Suprapubic skin (tissue), 4 donors: ENCODE data around the gene PPA1.

Experiments
- POLR2A ChIP-seq, 2 donors: fragments of 450-650 bp; IDR thresholded peaks; one replicate each; pipeline ENCODE4 v1.6.1; 2017; ENCODE audit warnings: antibody characterized with exemption in 2 of 2, mild to moderate bottlenecking in 2 of 2, moderate library complexity in 2 of 2
- POLR2AphosphoS5 ChIP-seq, 3 donors: sonication (generic); formaldehyde crosslinking; IDR thresholded peaks; one replicate each; pipeline ENCODE4 v1.6.1; 2017; ENCODE audit warnings: antibody characterized with exemption in 3 of 3
- TF ChIP-seq, protein P1 (sequence below), 2 donors: fragments of 200-600 bp in 1 of 2; fragments of 450-650 bp in 1 of 2; sonication (generic) in 1 of 2; IDR thresholded peaks; one replicate each; pipeline ENCODE4 v1.5.1; 2016 to 2019; ENCODE audit warnings: antibody characterized with exemption in 2 of 2, mild to moderate bottlenecking in 1 of 2, moderate library complexity in 1 of 2

DNA sequence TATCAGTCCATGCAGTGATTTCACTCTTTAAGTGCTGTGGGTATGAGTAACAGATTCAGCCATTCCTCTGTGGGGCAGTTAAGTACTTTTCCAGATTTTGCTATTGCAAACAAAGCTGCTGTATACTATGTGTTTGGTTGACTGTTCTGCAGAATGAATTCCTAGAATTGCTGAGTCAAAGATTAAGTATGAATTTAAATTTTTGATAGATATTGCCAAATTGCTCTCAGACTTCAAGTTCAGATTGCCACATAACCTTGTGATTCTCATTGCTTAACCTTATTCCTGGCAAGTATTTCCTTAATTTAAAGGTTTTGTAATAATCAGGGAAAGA is 41.3 kb downstream of the PPA1 start:
- TF ChIP-seq, protein P1, sequence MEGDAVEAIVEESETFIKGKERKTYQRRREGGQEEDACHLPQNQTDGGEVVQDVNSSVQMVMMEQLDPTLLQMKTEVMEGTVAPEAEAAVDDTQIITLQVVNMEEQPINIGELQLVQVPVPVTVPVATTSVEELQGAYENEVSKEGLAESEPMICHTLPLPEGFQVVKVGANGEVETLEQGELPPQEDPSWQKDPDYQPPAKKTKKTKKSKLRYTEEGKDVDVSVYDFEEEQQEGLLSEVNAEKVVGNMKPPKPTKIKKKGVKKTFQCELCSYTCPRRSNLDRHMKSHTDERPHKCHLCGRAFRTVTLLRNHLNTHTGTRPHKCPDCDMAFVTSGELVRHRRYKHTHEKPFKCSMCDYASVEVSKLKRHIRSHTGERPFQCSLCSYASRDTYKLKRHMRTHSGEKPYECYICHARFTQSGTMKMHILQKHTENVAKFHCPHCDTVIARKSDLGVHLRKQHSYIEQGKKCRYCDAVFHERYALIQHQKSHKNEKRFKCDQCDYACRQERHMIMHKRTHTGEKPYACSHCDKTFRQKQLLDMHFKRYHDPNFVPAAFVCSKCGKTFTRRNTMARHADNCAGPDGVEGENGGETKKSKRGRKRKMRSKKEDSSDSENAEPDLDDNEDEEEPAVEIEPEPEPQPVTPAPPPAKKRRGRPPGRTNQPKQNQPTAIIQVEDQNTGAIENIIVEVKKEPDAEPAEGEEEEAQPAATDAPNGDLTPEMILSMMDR (IDR thresholded peaks at IDR 0.05), result no peak
- TF ChIP-seq POLR2A (IDR thresholded peaks at IDR 0.05) (no peak), POLR2AphosphoS5 (IDR thresholded peaks at IDR 0.05) (no peak)
